HL-60/S4 treated with phorbol 12-myristate 13-acetate at 8.2 ng/mL for 4 days and 3 days (cell line): ENCODE results near the gene ATP11B.

ENCODE experiments used
- in situ Hi-C: fragments of 300-500 bp; cut with MboI; formaldehyde crosslinking; loops from 2 replicates; pipeline ENCODE4 v1.15.0; 2022; ENCODE audit warnings: low sequenced_read_pairs

Gene ATP11B

GRCh38 chr3:182941719-182942118, 148.4 kb downstream of the ATP11B start:
- in situ Hi-C loops = no loop called here

- in situ Hi-C loops = no loop called here
Measured at GRCh38 chr3:182947888-182948287, 154.6 kb downstream of the ATP11B start.

DNA sequence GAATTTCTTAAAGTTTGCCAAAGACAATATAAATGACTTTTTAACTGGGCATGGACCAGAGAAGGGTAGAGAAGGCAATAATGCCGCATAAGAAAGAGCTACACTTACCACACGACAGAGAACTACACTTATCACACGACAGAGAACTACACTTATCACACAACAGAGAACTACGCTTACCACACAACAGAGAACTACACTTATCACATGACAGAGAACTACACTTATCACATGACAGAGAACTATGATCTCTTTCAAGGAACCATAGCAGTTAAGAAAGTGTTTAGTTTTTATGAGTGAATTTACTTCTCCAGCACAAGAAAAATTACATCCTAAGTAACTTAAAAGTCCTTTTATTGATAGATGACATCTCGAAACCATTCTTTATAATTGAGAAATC, 155.0 kb downstream of the ATP11B start:
- in situ Hi-C loops = no loop called here

DNA sequence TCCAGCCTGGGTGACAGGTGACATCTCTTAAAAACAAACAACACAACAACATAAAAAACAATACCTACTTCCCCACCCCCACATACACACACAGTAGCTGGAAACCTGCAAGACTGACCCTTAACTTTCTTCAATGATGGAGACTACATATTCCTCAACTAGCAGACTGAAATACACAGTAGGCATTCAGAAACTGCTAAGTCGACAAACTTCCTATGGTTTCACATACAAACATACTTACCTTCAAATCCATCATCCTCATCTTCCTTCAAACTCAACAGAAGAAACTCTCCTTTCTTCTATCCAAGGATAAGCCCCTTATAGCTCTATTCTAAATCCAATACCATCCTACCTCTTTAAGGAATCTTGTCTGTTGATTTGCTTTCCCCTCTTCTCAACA, 156.4 kb downstream of the ATP11B start:
- in situ Hi-C loops = no loop called here

GRCh38 chr3:182954553-182955235, 161.4 kb downstream of the ATP11B start:
- in situ Hi-C loops = no loop called here

GRCh38 chr3:182957226-182957625, 163.9 kb downstream of the ATP11B start:
- in situ Hi-C loops = no loop called here

GRCh38 chr3:182957676-182958266, 164.5 kb downstream of the ATP11B start:
- in situ Hi-C loops = no loop called here

- in situ Hi-C loops = no loop called here
Measured at GRCh38 chr3:182959474-182960350, 166.4 kb downstream of the ATP11B start.

DNA sequence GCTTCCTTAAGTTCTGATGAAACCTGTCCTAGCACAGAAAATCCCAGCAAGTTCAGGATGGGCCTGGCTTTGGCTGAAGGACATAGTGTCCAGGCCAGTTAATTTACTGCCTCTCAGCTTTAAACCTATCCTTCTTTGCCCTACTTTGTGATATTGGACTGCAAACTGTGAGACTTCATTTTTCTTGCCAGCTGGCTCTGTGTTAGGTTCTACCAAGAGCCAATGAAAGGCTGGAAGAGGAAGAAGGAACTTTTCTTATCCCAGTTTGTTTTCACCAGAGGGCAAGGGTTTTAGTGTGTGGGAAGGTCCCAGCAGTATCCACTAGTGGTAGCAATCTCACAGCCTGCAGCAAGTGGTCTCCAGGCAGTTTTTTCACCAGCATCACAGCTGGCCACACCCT, 168.9 kb downstream of the ATP11B start:
- in situ Hi-C loops = no loop called here

- in situ Hi-C loops = no loop called here
Measured at GRCh38 chr3:182964179-182964578, 170.9 kb downstream of the ATP11B start.

DNA sequence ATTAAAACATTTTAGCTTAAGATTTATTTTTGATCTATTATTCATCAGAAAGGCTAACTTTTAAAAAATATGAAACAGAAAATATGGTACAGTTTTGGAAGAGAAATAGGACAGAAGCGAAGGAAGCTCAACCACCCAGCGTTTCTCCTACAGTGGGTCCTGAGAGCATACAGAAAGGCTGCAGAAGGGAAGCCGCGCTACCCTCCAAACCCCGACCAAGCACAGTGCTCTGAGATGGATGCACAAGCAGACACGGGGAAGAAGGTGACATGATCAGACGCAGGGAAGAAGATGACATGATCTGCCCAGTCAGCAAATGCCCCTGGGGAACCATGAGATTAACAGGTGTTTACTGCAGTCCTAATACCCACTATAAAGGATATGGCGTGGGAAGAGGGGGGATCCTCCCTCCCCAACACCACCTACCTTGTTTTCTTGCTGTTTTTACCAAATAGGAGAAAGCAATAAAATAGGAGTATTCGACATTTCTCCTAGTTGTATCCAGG, 172.6 kb downstream of the ATP11B start:
- in situ Hi-C loops = no loop called here

DNA sequence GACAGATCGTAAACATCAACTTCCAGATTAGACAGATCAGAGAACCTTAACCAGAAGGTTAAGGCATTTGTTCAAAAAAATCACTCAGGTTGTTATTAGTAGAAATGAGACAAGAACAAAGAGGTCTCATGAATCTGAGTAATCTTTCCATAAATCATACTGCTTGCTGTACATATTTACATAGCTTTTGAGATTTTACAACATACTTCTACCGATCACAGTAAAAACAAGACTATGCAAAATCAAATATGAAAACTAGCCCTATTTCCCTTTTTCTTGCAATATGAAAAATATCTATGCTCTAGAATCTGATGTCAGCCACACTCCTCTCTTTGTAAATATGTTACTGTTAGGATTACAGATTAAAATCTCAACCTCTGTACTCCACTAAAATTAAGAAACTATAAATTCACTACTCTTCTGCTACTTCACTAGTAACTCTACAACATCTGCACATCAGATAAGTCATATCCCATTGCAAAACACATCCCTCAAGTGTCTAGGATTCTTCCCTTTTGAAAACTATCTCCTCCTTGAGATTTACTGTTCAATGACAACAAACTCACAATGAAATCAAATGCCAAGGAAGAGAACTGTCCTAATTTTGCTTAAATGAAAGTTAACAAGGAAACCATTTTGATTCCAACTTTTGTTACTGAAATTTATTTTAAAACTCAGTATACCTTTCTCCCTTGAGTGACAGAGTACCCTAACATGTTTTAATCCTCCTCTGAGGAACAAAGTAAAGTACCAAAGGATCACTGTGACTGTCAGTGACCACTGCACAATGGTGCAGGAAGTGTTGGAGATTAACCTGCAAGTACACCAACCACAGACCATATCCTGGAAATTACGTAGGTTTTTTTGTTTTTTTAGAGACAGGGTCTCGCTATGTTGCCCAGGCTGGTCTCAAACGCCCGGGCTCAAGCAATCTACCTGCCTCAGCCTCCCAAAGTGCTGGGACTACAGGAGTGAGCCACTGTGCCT, 174.2 kb downstream of the ATP11B start:
- in situ Hi-C loops = no loop called here

DNA sequence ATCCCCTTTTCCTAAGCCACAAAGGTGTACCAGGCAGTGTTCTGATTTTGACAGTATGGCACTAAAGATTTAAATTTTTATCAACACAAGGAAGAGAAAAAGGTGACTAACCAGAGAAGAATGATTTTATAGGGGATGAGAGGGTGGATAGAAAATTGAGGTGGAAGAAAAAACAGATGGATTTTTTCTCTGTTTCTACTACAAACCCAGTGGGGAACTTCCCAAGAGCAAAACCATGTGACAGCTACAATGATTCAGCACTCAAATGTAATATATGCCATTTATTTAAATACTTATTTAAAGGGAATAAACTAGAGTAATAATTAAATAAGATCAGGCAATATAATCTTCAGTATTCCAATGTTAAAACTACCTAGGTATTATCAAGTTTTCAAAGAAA, 176.0 kb downstream of the ATP11B start:
- in situ Hi-C loops = no loop called here

GRCh38 chr3:182969853-182970252, 176.5 kb downstream of the ATP11B start:
- in situ Hi-C loops = no loop called here

DNA sequence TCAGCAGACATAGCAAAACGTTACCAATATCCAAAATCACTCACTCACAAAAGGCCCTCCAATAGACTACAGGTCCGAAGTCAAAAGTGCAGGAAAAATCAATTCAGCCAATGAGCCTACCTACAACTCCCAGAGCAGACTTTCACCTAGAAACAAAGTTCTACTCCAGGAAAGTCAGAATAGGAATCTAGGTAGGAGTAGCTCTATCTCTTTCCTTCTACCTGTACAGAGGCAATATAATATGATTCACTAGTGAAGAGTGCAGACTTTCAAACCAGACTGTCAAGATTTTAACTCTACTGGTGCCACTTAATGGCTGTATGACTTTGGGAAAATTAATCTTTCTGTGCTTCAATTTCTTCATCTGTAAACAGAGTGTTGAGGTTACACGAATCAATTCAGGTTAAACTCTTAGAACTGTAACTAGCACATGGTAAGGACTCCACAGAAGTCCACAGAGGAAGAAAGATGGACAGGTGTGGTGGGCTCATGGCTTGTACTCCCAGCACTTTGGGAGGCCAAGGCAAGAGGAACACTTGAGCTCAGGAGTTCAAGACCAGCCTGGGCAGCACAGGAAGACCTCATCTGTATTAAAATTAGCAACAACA, 177.6 kb downstream of the ATP11B start:
- in situ Hi-C loops = no loop called here
